HG03469 (cell line): ENCODE measurements around the gene GASK1A.
"Not testable (repeated sequence)": the region's sequence is repeated elsewhere in the genome, so short reads cannot be mapped to it uniquely, and the experiment has no call there.

ENCODE experiments used
- ATAC-seq: cut with Tn5 transposase; IDR thresholded peaks from one replicate; pipeline ENCODE4 v1.9.1; 2021; ENCODE audit warnings: mild to moderate bottlenecking, moderate library complexity, moderate number of reproducible peaks; ENCODE audit not compliant: unreplicated experiment

GASK1A gene

DNA sequence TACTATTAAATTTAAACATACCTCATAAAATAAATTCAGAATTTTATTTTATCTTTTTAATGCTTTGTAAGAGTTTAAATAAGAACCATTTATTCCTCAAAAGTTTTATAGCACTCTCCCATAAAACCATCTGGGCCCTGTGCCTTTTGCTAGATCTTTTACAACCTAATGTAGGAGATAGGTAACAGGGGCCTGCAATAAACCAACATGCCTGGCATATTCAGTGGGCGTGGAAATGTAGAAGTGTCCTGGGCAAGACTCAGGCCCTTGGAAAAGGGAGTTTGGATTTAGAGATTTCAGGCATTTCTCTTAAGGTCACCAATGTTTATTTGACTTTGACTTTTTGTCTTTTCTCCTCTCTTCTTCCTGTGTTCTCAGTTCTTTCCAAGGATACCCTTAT is 80.3 kb downstream of the GASK1A start:
- ATAC-seq = no peak

GRCh38 chr3:43061101-43061895 is 82.2 kb downstream of the GASK1A start:
- no peak for ATAC-seq

GRCh38 chr3:43062040-43062563 is 83.0 kb downstream of the GASK1A start:
- ATAC-seq = no peak

- no peak for ATAC-seq
Measured at GRCh38 chr3:43062564-43063040, 83.5 kb downstream of the GASK1A start.

GRCh38 chr3:43063114-43063513 is 84.0 kb downstream of the GASK1A start:
- no peak for ATAC-seq

- not testable (repeated sequence) for ATAC-seq
Measured at GRCh38 chr3:43070670-43071069, 91.6 kb downstream of the GASK1A start.

- ATAC-seq = no peak
Measured at GRCh38 chr3:43071313-43071893, 92.3 kb downstream of the GASK1A start.

DNA sequence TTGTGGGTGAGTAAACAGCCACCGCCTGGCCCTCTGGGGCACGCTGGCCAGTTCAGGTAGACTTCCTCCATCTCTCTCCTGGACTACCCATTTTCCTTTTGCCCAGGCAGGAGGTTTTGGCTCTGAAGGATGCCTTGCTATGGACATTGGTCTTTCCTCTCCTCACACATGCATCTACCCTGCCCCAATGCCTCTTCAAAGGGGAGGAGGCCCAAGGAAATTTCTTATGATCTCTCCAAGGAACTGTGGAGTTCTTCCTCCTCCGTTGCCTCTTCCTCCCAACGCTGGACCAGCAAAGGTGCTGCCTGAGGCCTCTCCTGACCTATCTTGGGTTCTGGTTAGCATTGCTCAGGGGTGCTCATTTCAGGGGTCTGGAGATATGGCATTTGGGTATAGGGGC is 93.2 kb downstream of the GASK1A start:
- no peak for ATAC-seq

DNA sequence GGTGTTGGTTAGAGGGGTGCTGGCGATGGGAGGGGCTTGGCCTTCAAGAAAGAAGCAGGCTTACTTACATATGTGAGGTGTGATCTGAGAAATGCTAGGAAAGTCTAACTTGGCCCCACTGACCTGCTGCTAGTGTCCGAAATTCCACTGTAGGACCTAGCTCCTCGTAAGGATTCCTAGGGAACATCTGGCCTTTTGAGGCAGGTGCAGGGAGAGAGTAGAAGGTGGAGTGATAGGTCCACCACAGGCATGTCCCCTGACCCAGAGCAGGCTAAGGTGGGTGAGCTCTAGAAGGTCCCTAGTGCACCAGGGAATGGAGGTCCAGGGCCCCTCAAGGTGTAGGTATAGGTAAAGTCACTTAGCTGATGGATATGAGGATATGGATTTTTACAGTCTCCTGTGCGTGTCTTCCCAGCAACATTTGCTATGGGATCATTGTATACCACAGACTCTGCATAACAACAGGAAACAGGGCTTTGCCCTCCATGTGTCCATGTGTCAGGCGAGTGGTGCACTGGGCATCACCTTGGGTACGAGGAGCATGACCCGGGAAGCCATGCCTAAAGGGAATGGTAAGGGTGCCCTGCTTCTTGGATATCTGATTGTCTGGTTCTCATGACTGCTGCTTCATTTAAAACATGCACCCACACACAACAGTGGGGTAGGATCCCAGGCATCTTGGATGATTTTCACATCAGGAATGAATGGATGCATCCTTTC is 94.2 kb downstream of the GASK1A start:
- no peak for ATAC-seq

DNA sequence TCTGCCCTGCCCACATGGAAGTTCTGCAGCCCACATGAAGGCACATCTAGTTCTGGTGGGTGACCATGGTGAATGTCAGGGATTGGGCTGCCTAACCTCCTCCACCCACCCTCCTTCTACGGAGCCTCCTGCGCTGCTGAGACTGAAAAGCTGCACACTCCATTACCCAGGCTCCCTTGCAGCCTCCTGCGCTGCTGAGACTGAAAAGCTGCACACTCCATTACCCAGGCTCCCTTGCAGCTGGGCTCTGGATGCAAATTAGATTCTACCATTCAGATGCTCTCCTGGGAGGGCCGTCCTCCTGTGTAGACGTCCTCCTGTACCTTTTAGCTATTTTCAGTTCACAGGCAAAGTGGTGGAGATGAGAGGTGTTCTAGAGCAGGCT is 94.7 kb downstream of the GASK1A start:
- ATAC-seq = no peak

DNA sequence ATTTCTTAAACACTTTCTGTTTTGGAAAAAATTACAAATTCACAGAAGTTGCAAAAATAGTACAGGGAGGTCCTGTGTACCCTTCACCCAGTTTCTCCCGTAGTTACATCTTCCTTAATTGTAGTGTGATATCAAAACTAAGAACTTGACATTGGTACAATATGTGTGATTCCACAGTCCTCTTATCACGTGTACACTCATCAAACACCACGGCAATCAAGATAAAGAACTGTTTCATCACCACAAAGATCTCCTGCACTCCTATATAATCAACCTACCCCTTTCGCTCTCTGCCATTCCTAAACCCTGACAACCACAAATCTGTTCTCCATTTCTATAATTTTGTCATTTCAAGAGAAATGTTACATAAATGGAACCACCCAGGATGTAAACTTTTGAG is 95.4 kb downstream of the GASK1A start:
- ATAC-seq = no peak

GRCh38 chr3:43074901-43075689 is 96.0 kb downstream of the GASK1A start:
- no peak for ATAC-seq

DNA sequence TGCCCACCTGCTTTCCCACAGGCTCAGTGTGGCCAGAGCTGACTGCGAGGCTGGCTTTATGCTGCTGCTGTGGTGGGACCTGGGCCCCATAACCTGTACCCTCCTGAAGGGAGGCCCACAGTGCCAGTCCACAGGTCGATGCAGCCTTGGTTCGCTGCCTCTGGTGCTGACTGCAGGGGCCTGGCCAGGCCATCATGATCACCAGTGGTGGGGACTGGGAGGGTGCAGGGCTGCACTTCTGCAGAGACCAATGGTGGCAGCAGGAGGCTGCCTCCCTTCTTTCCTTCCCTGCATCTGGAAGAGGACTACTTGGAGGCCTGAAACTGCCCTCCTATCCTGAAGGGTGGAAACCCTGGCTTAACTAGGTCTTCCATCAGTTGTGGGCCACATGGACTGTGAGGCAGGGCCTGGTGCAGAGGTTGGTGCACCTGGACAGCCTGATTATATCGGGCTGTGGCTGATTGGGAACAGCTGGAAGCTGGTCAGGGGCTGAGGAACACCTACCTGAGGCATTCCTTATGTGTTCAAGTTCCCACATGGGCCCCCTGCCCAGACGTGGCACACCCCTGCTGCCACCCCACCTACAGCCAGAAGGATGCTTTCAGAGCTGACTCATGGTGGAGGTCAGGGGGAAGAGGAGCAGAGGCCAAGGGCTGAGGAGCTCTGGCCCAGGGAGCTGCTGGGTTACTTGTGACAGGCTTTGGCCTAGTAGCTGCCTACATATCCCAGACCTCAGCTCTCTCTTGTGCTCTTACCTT is 97.0 kb downstream of the GASK1A start:
- no peak for ATAC-seq

- no peak for ATAC-seq
Measured at GRCh38 chr3:43076857-43077256, 97.7 kb downstream of the GASK1A start.

- no peak for ATAC-seq
Measured at GRCh38 chr3:43077261-43077660, 98.2 kb downstream of the GASK1A start.

DNA sequence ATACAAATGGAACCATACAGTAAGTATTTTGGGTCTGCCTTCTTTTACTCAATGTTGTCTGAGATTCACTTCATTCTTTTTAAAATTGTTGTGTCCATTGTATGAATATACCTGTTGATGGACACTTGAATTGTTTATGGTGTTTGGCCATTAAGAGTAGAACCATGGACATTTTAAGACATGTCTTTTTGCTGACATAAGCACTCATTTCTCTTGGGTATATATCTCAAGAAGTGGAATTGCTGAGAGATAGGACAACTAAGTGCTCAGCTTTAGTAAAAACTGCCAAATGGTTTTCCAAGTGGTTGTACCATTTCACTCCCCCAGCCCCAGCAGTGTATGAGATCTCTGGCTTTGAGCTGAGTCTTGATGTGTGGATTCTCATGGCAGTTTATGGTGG is 98.6 kb downstream of the GASK1A start:
- ATAC-seq = no peak

DNA sequence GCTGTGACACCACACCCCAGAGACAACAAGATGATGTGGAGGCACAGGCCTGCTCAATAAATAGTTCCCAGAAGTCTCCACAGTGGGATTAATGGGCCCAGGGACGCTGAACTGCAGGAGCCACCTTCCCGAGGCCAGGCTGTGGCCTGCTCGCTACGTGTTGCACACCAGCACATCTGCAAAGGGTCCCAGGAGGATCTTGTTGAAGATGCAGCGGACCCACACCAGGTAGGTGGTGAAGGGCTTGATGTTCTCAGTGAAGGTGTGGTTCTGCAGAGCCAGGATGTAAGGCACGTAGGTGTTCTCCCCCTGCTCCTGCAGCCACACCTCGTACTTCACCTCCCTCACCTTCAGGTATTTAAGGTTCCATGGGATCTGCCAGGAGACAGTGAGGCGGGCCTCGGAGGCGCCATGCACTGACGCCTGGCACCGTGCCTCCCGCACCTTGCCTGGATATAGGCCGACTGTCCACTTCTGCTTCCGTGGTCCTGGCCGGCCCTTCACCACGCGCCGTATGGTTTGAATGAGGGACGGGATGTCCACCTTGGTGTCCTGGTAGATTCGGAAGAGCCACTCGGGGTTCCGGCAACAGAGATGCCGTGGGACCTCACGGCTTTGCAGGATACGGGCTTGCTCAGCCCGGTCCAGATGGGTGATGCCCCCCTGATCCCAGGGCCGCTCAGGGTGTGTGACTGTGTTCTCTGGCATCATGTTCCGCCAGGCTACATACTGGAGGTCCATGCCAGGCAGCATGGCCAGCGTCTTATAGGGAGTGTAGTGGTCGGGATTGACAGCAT is 100.6 kb downstream of the GASK1A start:
- ATAC-seq = no peak

DNA sequence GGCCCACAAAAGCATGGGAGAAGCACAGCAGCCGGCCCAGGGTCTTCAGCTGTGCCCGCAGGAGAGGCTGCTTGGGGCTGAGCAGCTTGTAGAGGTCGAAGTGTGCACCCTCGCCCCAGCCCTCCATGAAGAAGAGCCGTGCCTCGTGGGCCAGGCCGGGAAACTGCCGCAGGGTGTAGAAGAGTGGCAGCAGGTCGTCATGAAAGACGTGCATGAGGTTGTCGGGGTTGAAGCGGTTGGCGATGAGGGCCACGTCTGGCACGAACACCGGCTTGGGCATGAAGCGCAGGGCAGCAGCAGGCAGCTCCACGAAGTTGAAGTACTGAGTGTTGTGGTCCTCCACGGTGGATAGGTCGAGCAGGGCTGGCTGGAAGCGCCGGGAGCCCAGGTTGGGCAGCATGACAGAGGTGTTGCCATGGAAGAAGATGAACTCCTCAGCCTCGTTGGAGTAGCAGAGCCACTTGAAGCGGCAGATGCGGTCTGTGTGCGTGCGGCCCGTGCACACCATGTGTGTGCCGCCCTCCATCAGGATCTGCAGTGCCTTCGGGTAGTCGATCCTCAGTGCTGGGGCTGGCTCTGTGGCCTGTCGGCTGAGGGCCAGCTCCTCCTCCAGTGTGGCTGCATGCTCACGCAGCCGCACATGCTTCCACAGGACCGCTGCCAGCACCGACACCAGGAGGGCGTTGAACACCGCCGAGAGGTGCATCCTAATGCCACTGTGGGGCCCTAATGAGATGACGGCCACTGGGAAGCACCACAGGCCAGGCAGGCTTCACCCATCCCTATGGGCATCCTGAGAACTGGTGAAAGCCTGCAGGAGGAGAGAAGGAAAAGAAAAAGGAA is 101.8 kb downstream of the GASK1A start:
- ATAC-seq = no peak
